Sigmoid colon (tissue), 7 donors: ENCODE results near the gene CASR. TPM values are rescaled to one million over a fixed set of nuclear protein-coding genes. Genes with fewer than 3 reads are reported as not detected.

Source experiments
- DNase-seq: peaks from one replicate; pipeline ENCODE4 v3.0.0-alpha.2; 2019
- H3K27ac ChIP-seq, 4 donors: fragments of 200-600 bp; sonication (generic); one replicate each; pipeline ENCODE4 v1.5.1; 2016 to 2019; ENCODE audit warnings: mild to moderate bottlenecking in 1 of 4
- H3K27me3 ChIP-seq, 3 donors: fragments of 200-600 bp; sonication (generic); one replicate each; pipeline ENCODE4 v1.5.1; 2019; ENCODE audit warnings: mild to moderate bottlenecking in 1 of 3
- H3K36me3 ChIP-seq, 4 donors: fragments of 200-600 bp; sonication (generic); one replicate each; pipeline ENCODE4 v1.5.1; 2016 to 2019
- H3K4me1 ChIP-seq, 4 donors: fragments of 200-600 bp; sonication (generic); one replicate each; pipeline ENCODE4 v1.5.1; 2017 to 2019
- H3K4me3 ChIP-seq, 4 donors: fragments of 200-600 bp; sonication (generic); one replicate each; pipeline ENCODE4 v1.5.1; 2017 to 2019; ENCODE audit warnings: mild to moderate bottlenecking in 2 of 4, moderate library complexity in 1 of 4
- H3K9me3 ChIP-seq, 4 donors: fragments of 200-600 bp in 3 of 4; sonication (generic) in 3 of 4; one replicate each; pipeline versions ENCODE4 v1.5.1 to v1.6.1; 2013 to 2019
- EP300 ChIP-seq, 4 donors: sonication (generic); formaldehyde crosslinking; IDR thresholded peaks; one replicate each; pipeline ENCODE4 v1.6.1; 2017; ENCODE audit warnings: antibody characterized with exemption in 4 of 4
- POLR2A ChIP-seq, 2 donors: fragments of 450-650 bp; IDR thresholded peaks; one replicate each; pipeline ENCODE4 v1.6.1; 2016; ENCODE audit warnings: antibody characterized with exemption in 2 of 2, mild to moderate bottlenecking in 2 of 2, moderate library complexity in 2 of 2
- POLR2AphosphoS5 ChIP-seq, 4 donors: sonication (generic); formaldehyde crosslinking; IDR thresholded peaks; one replicate each; pipeline ENCODE4 v1.6.1; 2017; ENCODE audit warnings: antibody characterized with exemption in 4 of 4
- WGBS, 2 donors: extraction: QIAGEN DNeasy Blood & Tissue Kit; methylation state at CpG; one replicate each; pipeline ENCODE4 v1.1.7; 2013; 5-methylcytosine and 5-hydroxymethylcytosine counted together
- intact Hi-C: fragments of 100-400 bp; cut with DNase I; formaldehyde crosslinking; loops from one replicate; pipeline ENCODE4 v1.15.1; 2023
- polyA plus RNA-seq, 3 donors: library from polyadenylated mRNA; stranded (reverse); fragments of 200-250 nt; gene quantifications; one replicate each; pipeline ENCODE4 v1.2.3, GENCODE V29; 2013
- total RNA-seq, 4 donors: library from RNA; depleted of rRNA; stranded (reverse); fragments of >200 nt; gene quantifications; one replicate each; pipeline ENCODE4 v1.1.0, GENCODE V29; 2016
- TF ChIP-seq, protein P1 (sequence below), 4 experiments: fragments of 450-650 bp in 3 of 4; fragments of 200-600 bp in 1 of 4; IDR thresholded peaks; one replicate each; pipeline ENCODE4 v1.5.1; 2016 to 2019; ENCODE audit warnings: antibody characterized with exemption in 4 of 4, mild to moderate bottlenecking in 3 of 4, moderate library complexity in 2 of 4
- donor health status: healthy with polysubstance abuse.
- donor health status: Bipolar disorder and iron deficiency.
- donor health status: healthy.

Gene CASR
- total and polyA plus RNA-seq, 7 donors: under 0.01 to 0.14 (median under 0.01) TPM; not detected in 2

- TF ChIP-seq POLR2A (IDR thresholded peaks at IDR 0.05) (no peak), EP300 (IDR thresholded peaks at IDR 0.05) (no peak), POLR2AphosphoS5 (IDR thresholded peaks at IDR 0.05) (no peak)
- TF ChIP-seq, protein P1, sequence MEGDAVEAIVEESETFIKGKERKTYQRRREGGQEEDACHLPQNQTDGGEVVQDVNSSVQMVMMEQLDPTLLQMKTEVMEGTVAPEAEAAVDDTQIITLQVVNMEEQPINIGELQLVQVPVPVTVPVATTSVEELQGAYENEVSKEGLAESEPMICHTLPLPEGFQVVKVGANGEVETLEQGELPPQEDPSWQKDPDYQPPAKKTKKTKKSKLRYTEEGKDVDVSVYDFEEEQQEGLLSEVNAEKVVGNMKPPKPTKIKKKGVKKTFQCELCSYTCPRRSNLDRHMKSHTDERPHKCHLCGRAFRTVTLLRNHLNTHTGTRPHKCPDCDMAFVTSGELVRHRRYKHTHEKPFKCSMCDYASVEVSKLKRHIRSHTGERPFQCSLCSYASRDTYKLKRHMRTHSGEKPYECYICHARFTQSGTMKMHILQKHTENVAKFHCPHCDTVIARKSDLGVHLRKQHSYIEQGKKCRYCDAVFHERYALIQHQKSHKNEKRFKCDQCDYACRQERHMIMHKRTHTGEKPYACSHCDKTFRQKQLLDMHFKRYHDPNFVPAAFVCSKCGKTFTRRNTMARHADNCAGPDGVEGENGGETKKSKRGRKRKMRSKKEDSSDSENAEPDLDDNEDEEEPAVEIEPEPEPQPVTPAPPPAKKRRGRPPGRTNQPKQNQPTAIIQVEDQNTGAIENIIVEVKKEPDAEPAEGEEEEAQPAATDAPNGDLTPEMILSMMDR (IDR thresholded peaks at IDR 0.05): no peak
- WGBS, 2 donors: 79 to 86% methylated on average over 4 of the region's 4 CpGs
- intact Hi-C loops: no loop called here
- no peaks in the 10 kb centered on the region for H3K9me3 ChIP-seq
- H3K36me3 ChIP-seq: no peaks in the 10 kb centered on the region
- no peaks in the 10 kb centered on the region for H3K4me1 ChIP-seq
- no peak overlapping the region for H3K27ac ChIP-seq
- H3K4me3 ChIP-seq: no peak overlapping the region
- no peak for DNase-seq
- H3K27me3 ChIP-seq: no peaks in the 10 kb centered on the region
Measured at GRCh38 chr3:122315619-122316018, 132.2 kb downstream of the CASR start.

- H3K4me3 ChIP-seq: no peak overlapping the region
- no peak for DNase-seq
- intact Hi-C loops: no loop called here
- H3K27ac ChIP-seq: no peak overlapping the region
- no peaks in the 10 kb centered on the region for H3K36me3 ChIP-seq
- no peaks in the 10 kb centered on the region for H3K27me3 ChIP-seq
- H3K4me1 ChIP-seq: no peaks in the 10 kb centered on the region
- TF ChIP-seq POLR2A (IDR thresholded peaks at IDR 0.05) (no peak), EP300 (IDR thresholded peaks at IDR 0.05) (no peak), POLR2AphosphoS5 (IDR thresholded peaks at IDR 0.05) (no peak)
- TF ChIP-seq, protein P1 (IDR thresholded peaks at IDR 0.05): no peak
- 77 to 82% methylated on average over 5 of the region's 5 CpGs for WGBS, 2 donors
- no peaks in the 10 kb centered on the region for H3K9me3 ChIP-seq
Measured at GRCh38 chr3:122316368-122316767, 132.9 kb downstream of the CASR start.

DNA sequence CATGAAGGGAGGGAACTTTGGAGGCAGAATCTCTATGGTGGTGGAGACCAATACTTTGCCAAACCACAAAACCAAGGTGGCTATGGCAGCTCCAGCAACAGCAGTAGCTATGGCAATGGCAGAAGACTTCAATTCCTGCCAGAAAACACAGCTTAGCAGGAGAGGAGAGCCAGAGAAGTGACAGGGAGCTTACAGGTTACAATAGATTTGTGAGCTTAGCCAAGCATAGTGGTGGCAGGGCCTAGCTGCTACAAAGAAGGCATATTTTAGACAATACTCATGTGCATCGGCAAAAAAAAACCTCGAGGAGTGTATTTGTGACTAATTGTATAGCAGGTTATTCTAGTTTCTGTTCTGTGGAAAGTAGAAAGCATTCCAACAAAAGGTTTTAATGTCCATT, 135.2 kb downstream of the CASR start:
- intact Hi-C loops: no loop called here
- no peak overlapping the region for H3K27ac ChIP-seq
- no peaks in the 10 kb centered on the region for H3K27me3 ChIP-seq
- no peak for TF ChIP-seq POLR2AphosphoS5 (IDR thresholded peaks at IDR 0.05)
- TF ChIP-seq, protein P1 (IDR thresholded peaks at IDR 0.05): no peak
- no peak for TF ChIP-seq POLR2A (IDR thresholded peaks at IDR 0.05)
- TF ChIP-seq EP300 (IDR thresholded peaks at IDR 0.05): no peak
- H3K9me3 ChIP-seq: no peaks in the 10 kb centered on the region
- 98 to 99% methylated on average over 2 of the region's 2 CpGs for WGBS, 2 donors
- H3K36me3 ChIP-seq: no peaks in the 10 kb centered on the region
- H3K4me1 ChIP-seq: no peaks in the 10 kb centered on the region
- no peak overlapping the region for H3K4me3 ChIP-seq
- no peak for DNase-seq

GRCh38 chr3:122322095-122323075, 138.9 kb downstream of the CASR start:
- no peak for DNase-seq
- H3K27me3 ChIP-seq: no peaks in the 10 kb centered on the region
- intact Hi-C loops: no loop called here

More at GRCh38 chr3:122322095-122323075, 138.9 kb downstream of the CASR start:
- no peak overlapping the region for H3K4me3 ChIP-seq
- no peaks in the 10 kb centered on the region for H3K4me1 ChIP-seq
- no peaks in the 10 kb centered on the region for H3K36me3 ChIP-seq
- no peak for TF ChIP-seq POLR2AphosphoS5 (IDR thresholded peaks at IDR 0.05)
- TF ChIP-seq EP300 (IDR thresholded peaks at IDR 0.05): no peak
- TF ChIP-seq, protein P1 (IDR thresholded peaks at IDR 0.05): no peak
- WGBS, 2 donors: 58 to 72% methylated on average over 5 of the region's 5 CpGs
- no peaks in the 10 kb centered on the region for H3K9me3 ChIP-seq
- no peak overlapping the region for H3K27ac ChIP-seq
